T1000 (cell line): ENCODE data around the gene RASAL2.

Experiments used
- DNase-seq: peaks from one replicate; lab custom pipeline; 2025; ENCODE audit warnings: mixed read lengths; lab: John Stamatoyannopoulos, UW

RASAL2 gene

DNA sequence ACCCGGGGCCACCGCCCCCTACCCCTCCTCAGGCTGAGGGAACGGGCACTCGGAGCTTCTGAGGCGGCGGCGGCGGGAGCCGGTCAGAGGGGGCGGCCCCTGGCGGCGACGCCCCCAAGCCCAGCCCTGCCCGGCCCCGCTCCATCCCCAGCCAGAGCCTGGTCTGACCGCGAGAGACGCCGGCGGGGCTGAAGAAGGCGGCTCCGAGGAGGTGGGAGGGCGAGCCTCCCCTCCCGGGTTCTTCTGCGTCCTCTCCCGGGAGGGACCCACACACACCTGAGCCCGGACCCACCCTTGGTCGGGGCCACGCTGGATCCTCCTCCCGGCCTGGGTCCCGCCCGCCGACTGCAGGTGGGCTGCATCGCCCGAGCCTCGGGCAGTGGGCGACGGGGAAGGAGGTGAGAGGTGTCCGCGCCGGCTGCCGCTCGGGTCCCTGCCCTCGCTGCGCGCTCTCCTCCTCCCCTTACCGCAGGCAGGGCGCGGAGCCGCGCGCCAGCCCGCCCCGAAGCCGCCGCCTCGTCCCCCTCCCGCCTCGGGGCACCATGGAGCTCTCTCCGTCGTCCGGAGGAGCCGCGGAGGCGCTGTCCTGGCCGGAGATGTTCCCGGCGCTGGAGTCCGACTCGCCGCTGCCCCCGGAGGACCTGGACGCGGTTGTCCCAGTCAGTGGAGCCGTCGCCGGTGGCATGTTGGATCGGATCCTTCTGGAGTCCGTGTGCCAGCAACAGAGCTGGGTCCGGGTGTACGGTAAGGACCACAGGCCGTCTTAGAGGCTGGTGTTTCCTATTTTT is at the start of gene RASAL2:
Gene RASAL2, plus strand, starts transcription at position 154 of the 788 bp plus-strand sequence. Its CDS starts 389 bp downstream, at position 543.
- peak; percentile 63 for DNase-seq

DNA sequence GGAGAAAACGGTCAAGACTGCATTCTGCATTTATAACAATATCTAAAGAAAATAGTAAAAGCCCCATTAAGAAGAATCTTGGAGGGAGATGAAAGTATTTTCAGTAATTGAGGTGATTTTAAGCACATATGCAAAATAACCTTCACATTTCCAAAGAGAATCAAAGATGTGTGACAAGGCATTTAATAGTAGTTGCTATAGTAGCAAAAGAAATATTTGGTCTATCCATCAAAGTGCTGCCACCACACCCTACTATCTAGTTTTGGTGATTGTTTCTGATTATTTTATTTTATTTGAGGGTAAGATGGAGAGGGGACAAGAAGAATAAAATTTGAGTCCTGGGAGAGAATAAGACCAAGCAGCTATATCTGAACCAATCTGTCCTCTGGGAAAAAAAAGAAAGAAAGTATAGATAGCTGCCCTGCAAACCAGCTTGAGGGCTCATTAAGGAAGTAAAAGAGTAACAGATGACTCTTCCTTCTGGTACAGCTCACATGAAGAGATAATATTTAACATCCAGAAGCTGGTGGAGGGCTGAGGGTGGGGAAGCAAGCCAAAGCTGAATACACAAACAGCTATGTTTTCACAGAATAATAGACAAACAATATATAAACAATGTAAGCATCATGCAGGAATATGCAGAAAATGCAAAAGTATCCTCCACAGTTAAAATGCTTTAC is 47.2 kb upstream of the RASAL2 start:
- DNase-seq: no peak

DNA sequence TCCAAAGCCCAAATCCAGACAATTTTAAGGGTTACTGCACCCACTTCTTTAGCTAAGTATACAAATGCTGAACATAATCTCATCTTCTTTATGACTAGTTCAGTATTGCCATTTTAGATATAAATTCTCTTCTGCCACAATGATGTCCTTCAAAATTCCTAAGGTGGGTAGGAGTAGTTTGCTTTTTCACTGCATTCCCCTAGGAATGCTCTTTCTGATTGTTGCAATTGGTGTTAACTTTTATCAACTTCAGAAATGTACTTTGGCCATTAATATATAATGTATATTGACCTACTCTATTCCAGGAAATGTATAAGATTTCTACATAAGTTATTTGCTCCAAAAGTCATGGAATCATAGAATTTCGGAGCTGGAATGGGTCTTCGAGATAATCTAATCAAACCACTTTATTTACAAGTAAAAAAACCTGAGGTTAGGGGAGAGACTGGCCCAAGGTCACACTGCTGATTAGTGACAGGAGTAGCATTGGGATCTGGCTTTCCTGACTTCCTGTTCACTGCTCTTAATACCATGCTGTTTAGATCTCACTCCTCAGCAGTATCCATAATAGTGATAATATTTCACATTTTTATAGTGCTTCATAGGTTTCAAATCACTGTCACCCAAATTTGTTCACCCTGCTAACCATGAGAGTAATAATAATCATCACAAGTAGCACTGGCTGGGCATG is 46.4 kb upstream of the RASAL2 start:
- DNase-seq: no peak

DNA sequence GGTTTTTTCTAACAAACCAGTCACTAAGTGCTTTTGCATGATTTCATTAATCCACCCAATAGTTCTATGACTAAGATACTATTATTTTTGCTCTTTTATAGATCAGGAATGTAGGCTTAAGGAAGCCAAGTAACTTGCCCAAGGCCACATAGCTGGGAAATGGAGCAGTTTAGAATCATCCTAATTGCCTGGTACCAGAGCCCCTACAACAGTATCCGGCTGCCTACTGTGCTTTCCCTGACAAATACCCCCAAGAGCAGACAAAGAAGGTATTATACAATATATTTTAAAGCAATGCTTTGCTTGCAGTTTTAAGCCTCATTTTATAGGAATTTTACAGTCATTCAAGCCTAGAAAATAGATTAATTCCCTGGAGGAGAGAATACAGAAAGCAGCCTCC is 45.5 kb upstream of the RASAL2 start:
- DNase-seq: no peak

GRCh38 chr1:178048883-178049282 is 45.0 kb upstream of the RASAL2 start:
- DNase-seq: no peak

- no peak for DNase-seq
These were observed 43.8 kb upstream of the RASAL2 start for GRCh38 chr1:178050084-178050483.

DNA sequence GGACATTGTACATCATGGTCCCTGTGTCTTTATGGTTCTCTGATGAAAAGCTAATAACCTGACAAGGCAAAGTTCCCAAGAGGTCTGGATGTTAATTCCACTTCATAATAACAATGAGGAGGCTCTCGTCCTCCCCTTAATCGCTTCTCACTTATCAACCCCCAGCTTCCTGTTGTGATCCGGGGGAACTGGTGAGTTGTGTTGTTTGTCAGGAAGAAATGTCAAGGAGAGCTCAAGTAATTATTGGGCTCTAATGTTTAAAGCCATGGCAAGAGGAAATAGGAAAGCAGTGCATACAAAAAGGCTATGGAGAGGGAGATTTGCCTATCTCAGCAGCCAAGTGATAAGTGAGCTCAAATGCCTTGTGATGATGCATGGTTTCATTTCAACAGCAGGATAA is 42.8 kb upstream of the RASAL2 start:
- DNase-seq: no peak

- no peak for DNase-seq
These were observed 41.0 kb upstream of the RASAL2 start for GRCh38 chr1:178052650-178053461.

DNA sequence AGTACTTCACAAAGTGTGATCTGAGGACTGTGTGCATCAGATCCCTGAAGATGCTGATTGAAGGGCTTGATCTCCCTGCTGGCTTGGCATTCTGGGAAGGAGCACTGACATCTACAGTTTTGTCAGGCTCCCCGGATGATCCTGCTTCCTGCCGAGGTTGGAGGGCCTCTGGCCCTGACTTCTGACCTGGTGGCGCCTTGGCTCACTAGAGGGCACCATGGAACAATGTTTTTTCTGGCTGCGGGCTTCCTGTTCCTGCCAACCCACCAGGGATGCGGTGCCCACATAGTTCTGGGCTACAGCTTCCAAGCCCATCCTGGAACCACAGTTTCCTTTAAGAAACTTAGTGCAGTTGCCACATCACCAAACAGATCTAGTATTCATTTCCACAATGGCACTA is 38.8 kb upstream of the RASAL2 start:
- DNase-seq: no peak

- DNase-seq: no peak
These were observed 38.0 kb upstream of the RASAL2 start for GRCh38 chr1:178055779-178056471.

- DNase-seq: no peak
These were observed 36.7 kb upstream of the RASAL2 start for GRCh38 chr1:178057141-178057765.

- DNase-seq: no peak
These were observed 35.9 kb upstream of the RASAL2 start for GRCh38 chr1:178057912-178058534.

DNA sequence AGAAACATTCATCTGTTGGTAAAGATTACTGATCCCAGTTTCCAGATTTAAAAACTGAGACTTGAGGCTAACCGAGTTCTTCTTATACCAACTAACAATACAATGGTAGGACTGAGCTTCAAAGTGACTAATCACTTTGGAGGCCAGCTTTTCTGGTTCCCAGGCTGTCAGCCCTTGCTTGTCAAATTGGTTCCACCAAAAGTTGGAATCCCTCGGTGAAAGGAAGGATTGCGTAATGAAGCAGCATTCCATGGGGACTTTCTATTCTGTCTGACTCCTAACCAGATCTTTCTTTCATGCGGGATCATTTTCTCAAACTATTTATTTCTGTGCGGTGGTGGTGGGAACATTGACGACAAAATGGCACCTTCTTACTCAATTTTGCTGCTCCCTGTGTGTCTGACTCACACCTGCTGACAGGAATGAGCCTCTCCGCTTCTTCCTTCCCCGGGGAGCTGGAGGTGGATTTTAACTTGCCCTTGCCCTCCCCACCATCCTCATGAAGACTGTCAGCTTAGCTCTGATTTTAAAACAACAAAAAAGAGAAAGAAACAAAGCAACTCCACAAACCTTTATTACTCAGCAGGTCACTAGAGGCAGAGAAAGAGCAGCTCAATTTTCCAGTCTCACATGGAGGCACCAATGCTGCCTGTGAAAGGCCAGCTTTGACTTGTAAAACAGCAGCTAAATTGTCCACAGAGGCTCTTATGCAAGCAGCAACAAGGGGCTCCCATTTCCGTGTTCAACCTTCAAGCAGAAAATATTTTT is 32.9 kb upstream of the RASAL2 start:
- DNase-seq: no peak

GRCh38 chr1:178061620-178062019 is 32.3 kb upstream of the RASAL2 start:
- DNase-seq: no peak

GRCh38 chr1:178064191-178064821 is 29.6 kb upstream of the RASAL2 start:
- DNase-seq: no peak

DNA sequence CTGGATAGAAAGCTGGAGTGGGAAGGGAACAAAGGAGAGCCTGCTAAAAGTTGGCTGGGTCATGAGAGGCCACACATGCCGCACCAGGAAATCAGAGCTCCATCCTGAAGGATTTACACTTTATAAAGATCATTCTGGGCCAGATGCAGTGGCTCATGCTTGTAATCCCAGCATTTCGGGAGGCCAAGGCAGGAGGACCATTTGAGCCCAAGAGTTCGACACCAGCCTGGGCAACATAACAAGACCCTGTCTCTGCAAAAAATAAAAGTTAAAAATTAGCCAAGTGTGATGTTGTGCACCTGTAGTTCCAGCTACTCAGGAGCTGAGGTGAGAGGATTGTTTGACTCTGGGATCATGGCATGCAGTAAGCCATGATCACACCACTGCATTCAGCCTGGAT is 28.7 kb upstream of the RASAL2 start:
- no peak for DNase-seq

DNA sequence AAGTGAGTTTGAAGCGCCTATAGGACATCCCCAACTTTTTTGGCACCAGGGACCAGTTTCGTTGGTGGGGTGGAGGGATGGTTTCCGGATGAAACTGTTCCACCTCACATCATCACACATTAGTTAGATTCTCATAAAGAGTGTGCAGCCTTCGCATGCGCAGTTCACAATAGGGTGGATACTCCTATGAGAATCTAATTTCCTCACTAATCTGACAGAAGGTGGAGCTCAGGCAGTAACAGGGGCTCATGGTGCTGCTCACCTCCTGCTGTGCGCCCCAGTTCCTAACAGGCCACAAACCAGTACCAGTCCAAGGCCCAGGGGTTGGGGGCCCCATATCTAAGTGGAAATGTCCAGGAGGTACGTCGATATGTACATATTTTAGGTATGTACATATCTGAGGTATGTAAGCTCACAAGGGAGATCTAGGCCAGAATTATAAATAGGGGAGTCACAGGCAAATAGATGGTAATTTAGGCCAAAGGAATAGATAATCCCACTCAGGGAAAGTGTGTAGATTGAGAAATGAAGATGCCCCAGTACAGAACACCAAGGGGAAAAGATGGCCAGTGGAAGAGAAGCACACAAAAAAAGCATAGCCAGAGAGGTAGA is 27.5 kb upstream of the RASAL2 start:
- no peak for DNase-seq

- no peak for DNase-seq
These were observed 26.8 kb upstream of the RASAL2 start for GRCh38 chr1:178066908-178067614.
